Vagina (tissue), 2 donors: Measurements from ENCODE around the gene BLOC1S5.

Experiments
- POLR2A ChIP-seq, 2 donors: fragments of 450-650 bp; IDR thresholded peaks; one replicate each; pipeline ENCODE4 v1.6.1; 2017; ENCODE audit warnings: antibody characterized with exemption in 2 of 2, mild to moderate bottlenecking in 2 of 2, moderate library complexity in 2 of 2
- POLR2AphosphoS5 ChIP-seq, 2 donors: sonication (generic); formaldehyde crosslinking; IDR thresholded peaks; one replicate each; pipeline ENCODE4 v1.9.0; 2017; ENCODE audit warnings: antibody characterized with exemption in 2 of 2, mild to moderate bottlenecking in 2 of 2, low read depth in 1 of 2; ENCODE audit not compliant: insufficient read depth in 1 of 2
- TF ChIP-seq, protein P1 (sequence below), 3 experiments: fragments of 450-650 bp in 2 of 3; fragments of 200-600 bp in 1 of 3; sonication (generic) in 1 of 3; IDR thresholded peaks; one replicate each; pipeline ENCODE4 v1.5.1; 2017 to 2019; ENCODE audit warnings: antibody characterized with exemption in 3 of 3, mild to moderate bottlenecking in 2 of 3, moderate library complexity in 2 of 3

DNA sequence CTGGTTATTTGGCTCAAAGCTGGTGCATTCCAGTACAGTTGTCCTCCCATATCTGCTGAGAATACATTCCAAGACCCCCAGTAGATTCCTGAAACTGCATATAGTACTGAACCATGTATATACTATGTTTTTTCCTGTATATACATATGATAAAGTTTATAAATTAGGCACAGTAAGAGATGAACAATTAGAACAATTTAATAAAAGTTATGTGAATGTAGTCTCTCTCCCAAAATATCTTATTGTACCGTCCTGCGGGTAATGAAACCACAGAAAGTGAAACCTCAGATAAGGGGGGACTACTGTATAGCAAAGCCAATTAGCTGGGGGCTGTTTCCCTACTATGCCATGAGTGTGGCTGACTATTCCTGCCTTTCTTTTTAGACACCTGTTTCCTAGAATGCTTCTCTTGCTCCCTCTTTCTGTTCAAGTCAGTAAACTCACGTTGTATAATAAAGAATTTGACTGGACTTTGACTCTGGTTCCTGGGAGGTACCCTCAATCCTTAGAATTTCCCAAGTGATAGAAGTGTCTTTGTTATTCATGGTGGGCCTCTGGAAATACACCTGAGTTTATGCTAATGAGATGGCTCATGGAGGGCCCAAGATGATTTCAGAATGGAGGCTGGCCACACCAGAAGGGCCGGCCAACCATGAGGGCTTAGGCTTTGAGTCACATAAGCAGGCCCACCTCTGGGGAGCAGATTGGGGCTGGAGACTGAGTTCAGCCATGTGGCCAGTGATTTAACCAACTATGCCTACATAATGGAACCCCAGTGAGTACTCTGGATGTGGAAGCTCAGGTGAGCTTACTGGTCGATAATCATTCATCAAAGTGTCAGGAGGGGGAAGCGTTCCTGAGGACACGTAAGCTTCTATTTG, 689 bp upstream of the BLOC1S5 start:
- TF ChIP-seq, protein P1, sequence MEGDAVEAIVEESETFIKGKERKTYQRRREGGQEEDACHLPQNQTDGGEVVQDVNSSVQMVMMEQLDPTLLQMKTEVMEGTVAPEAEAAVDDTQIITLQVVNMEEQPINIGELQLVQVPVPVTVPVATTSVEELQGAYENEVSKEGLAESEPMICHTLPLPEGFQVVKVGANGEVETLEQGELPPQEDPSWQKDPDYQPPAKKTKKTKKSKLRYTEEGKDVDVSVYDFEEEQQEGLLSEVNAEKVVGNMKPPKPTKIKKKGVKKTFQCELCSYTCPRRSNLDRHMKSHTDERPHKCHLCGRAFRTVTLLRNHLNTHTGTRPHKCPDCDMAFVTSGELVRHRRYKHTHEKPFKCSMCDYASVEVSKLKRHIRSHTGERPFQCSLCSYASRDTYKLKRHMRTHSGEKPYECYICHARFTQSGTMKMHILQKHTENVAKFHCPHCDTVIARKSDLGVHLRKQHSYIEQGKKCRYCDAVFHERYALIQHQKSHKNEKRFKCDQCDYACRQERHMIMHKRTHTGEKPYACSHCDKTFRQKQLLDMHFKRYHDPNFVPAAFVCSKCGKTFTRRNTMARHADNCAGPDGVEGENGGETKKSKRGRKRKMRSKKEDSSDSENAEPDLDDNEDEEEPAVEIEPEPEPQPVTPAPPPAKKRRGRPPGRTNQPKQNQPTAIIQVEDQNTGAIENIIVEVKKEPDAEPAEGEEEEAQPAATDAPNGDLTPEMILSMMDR (IDR thresholded peaks at IDR 0.05) = no peak
- TF ChIP-seq POLR2AphosphoS5 (IDR thresholded peaks at IDR 0.05; ENCODE audit: insufficient read depth in 1 of 2, low read depth in 1 of 2) = no peak
- TF ChIP-seq POLR2A (IDR thresholded peaks at IDR 0.05) = no peak
